Mesendoderm (in vitro differentiated cells): ENCODE results near the gene ECE1.

Experiments
- DNase-seq: peaks from one replicate; pipeline ENCODE4 v3.0.0; 2013
- H2AK5ac ChIP-seq: 2 replicates; pipeline ENCODE4 v1.6.1; 2013; ENCODE audit warnings: low read length, inconsistent platforms
- H2BK120ac ChIP-seq: 2 replicates; pipeline ENCODE4 v1.6.1; 2013; ENCODE audit warnings: low read depth, mild to moderate bottlenecking, low read length, moderate library complexity, mixed read lengths
- H2BK15ac ChIP-seq: replicated peaks from 2 replicates; pipeline ENCODE4 v1.6.1; 2013; ENCODE audit warnings: low read depth, mild to moderate bottlenecking, moderate library complexity
- H2BK5ac ChIP-seq: 2 replicates; pipeline ENCODE4 v1.6.1; 2013; ENCODE audit warnings: low read length, inconsistent platforms
- H3K18ac ChIP-seq: 2 replicates; pipeline ENCODE4 v1.6.1; 2013; ENCODE audit warnings: mild to moderate bottlenecking, low read length, mixed read lengths
- H3K23ac ChIP-seq: one replicate; pipeline ENCODE4 v1.6.1; 2013; ENCODE audit warnings: low read length
- H3K27ac ChIP-seq: 2 replicates; pipeline ENCODE4 v1.5.1; 2013; ENCODE audit warnings: low read depth, mild to moderate bottlenecking, inconsistent platforms, low read length, moderate library complexity
- H3K27me3 ChIP-seq: 2 replicates; pipeline ENCODE4 v1.6.1; 2013; ENCODE audit warnings: low read length, control low read depth, mild to moderate bottlenecking, inconsistent platforms; ENCODE audit not compliant: insufficient read depth, poor library complexity
- H3K36me3 ChIP-seq: 2 replicates; pipeline ENCODE4 v1.6.1; 2013; ENCODE audit warnings: low read length, inconsistent platforms; ENCODE audit not compliant: control insufficient read depth, insufficient read depth
- H3K4ac ChIP-seq: one replicate; pipeline ENCODE4 v1.6.1; 2013; ENCODE audit warnings: low read depth, mild to moderate bottlenecking, low read length, moderate library complexity
- H3K4me1 ChIP-seq: 2 replicates; pipeline ENCODE4 v1.6.1; 2013; ENCODE audit warnings: low read depth, low read length, inconsistent platforms; ENCODE audit not compliant: control insufficient read depth
- H3K4me2 ChIP-seq: 2 replicates; pipeline ENCODE4 v1.6.1; 2013; ENCODE audit warnings: low read length
- H3K4me3 ChIP-seq: 2 replicates; pipeline ENCODE4 v1.5.1; 2013; ENCODE audit warnings: mild to moderate bottlenecking, low read length
- H3K56ac ChIP-seq: one replicate; pipeline ENCODE4 v1.6.1; 2013; ENCODE audit warnings: low read length
- H3K79me1 ChIP-seq: 2 replicates; pipeline ENCODE4 v1.6.1; 2013; ENCODE audit warnings: low read length, inconsistent platforms
- H3K79me2 ChIP-seq: 2 replicates; pipeline ENCODE4 v1.6.1; 2013; ENCODE audit warnings: mild to moderate bottlenecking, low read length; ENCODE audit not compliant: control insufficient read depth, insufficient read depth
- H3K9ac ChIP-seq: 2 replicates; pipeline ENCODE4 v1.6.1; 2013; ENCODE audit warnings: low read length, inconsistent platforms
- H4K5ac ChIP-seq: one replicate; pipeline ENCODE4 v1.6.1; 2013; ENCODE audit warnings: low read length
- H4K8ac ChIP-seq: one replicate; pipeline ENCODE4 v1.6.1; 2013; ENCODE audit warnings: low read depth, mild to moderate bottlenecking, control low read depth, low read length, moderate library complexity
- WGBS: extraction: QIAGEN DNeasy Blood & Tissue Kit; methylation state at CpG from one replicate; pipeline ENCODE4 v1.1.7; 2013; ENCODE audit warnings: low lambda C conversion rate, missing lambda C conversion rate; ENCODE audit not compliant: insufficient coverage; ENCODE audit errors: extremely low coverage; 5-methylcytosine and 5-hydroxymethylcytosine counted together

The ECE1 gene

GRCh38 chr1:21256776-21257175 is 33.5 kb downstream of the ECE1 start:
- no peak overlapping the region for H3K9ac ChIP-seq
- H3K4me3 ChIP-seq = no peak overlapping the region
- no peak overlapping the region for H3K23ac ChIP-seq
- no peak overlapping the region for H2BK5ac ChIP-seq
- H3K56ac ChIP-seq = no peak overlapping the region
- H2BK120ac ChIP-seq = no peak overlapping the region
- no peaks in the 10 kb centered on the region for H3K27me3 ChIP-seq
- H3K27ac ChIP-seq = no peak overlapping the region
- H2BK15ac ChIP-seq = no peak overlapping the region
- DNase-seq = no peak
- no peak overlapping the region for H3K4me2 ChIP-seq
- H3K36me3 ChIP-seq = peaks cover 2% of the 10 kb centered on the region
- no peak overlapping the region for H3K4ac ChIP-seq
- H3K18ac ChIP-seq = no peak overlapping the region
- H4K5ac ChIP-seq = no peak overlapping the region
- H3K79me2 ChIP-seq = no peaks in the 10 kb centered on the region
- H2AK5ac ChIP-seq = no peak overlapping the region
- no peak overlapping the region for H4K8ac ChIP-seq
- no CpG with 5 or more reads among the region's 13 CpGs for WGBS
- no peaks in the 10 kb centered on the region for H3K79me1 ChIP-seq
- H3K4me1 ChIP-seq = peaks cover 2% of the 10 kb centered on the region

- no peak overlapping the region for H2AK5ac ChIP-seq
- H3K4ac ChIP-seq = no peak overlapping the region
- no peak overlapping the region for H3K4me2 ChIP-seq
- H3K56ac ChIP-seq = no peak overlapping the region
- peaks cover 2% of the 10 kb centered on the region for H3K36me3 ChIP-seq
- no peak overlapping the region for H4K8ac ChIP-seq
- no peak overlapping the region for H2BK120ac ChIP-seq
- H3K23ac ChIP-seq = no peak overlapping the region
- H4K5ac ChIP-seq = no peak overlapping the region
- H3K18ac ChIP-seq = no peak overlapping the region
- H2BK5ac ChIP-seq = no peak overlapping the region
- no peaks in the 10 kb centered on the region for H3K4me1 ChIP-seq
- H3K4me3 ChIP-seq = no peak overlapping the region
- no peaks in the 10 kb centered on the region for H3K79me2 ChIP-seq
- H3K27ac ChIP-seq = no peak overlapping the region
- no CpG with 5 or more reads among the region's 14 CpGs for WGBS
- no peaks in the 10 kb centered on the region for H3K79me1 ChIP-seq
- no peak overlapping the region for H2BK15ac ChIP-seq
- no peak for DNase-seq
- H3K27me3 ChIP-seq = no peaks in the 10 kb centered on the region
- no peak overlapping the region for H3K9ac ChIP-seq
These were observed 34.3 kb downstream of the ECE1 start for GRCh38 chr1:21255943-21256320.

- no peak overlapping the region for H3K56ac ChIP-seq
- no peak overlapping the region for H4K8ac ChIP-seq
- no peak overlapping the region for H2AK5ac ChIP-seq
- no peaks in the 10 kb centered on the region for H3K79me1 ChIP-seq
- no peaks in the 10 kb centered on the region for H3K4me1 ChIP-seq
- no peaks in the 10 kb centered on the region for H3K27me3 ChIP-seq
- DNase-seq = peak; percentile 93
- WGBS = no CpG with 5 or more reads among the region's 11 CpGs
- H3K23ac ChIP-seq = no peak overlapping the region
- no peak overlapping the region for H2BK5ac ChIP-seq
- no peak overlapping the region for H3K9ac ChIP-seq
- no peak overlapping the region for H3K18ac ChIP-seq
- no peak overlapping the region for H2BK120ac ChIP-seq
- H3K36me3 ChIP-seq = peaks cover 2% of the 10 kb centered on the region
- no peak overlapping the region for H3K27ac ChIP-seq
- H3K4ac ChIP-seq = no peak overlapping the region
- H4K5ac ChIP-seq = no peak overlapping the region
- no peaks in the 10 kb centered on the region for H3K79me2 ChIP-seq
- no peak overlapping the region for H3K4me2 ChIP-seq
- H2BK15ac ChIP-seq = no peak overlapping the region
- H3K4me3 ChIP-seq = no peak overlapping the region
These were observed 34.9 kb downstream of the ECE1 start for GRCh38 chr1:21255284-21255942.

- WGBS = no CpG with 5 or more reads among the region's 8 CpGs
These were observed 35.8 kb downstream of the ECE1 start for GRCh38 chr1:21254335-21254951.

DNA sequence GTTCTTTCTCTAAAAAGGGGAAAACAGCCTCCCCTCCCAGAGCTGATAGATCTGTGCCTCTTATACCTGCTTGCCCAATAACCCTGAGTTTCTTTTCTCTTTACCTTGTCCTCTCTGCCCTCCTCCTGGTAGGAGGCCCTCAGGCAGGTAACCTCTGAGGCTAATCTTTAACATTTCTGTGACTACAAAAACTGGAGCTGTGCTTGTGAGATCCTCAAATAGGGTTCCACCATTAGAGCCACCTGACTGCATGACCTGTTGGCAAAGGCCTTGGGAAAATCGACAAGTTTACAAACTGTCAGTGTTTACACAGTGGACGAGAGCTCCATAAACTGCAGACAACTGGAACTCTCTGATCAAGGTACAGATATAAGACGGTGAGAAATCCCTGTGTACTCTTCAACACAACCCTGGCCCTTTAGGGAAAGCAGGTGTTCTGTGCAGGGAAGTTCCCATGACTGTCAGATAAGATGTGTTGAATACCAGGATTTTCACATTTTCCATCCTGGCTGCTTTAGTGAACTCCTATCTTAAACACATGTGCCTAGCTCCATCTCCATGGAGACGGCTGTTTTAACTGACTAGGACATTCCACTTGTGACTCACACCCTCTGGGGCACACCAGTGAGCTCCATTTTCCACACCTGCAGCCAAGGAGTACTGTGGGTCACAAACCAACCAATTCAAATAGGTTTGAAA is 38.3 kb downstream of the ECE1 start:
- Histone ChIP-seq H3K27ac (no peak overlapping the region), H3K27me3 (no peaks in the 10 kb centered on the region), H3K4me2 (no peak overlapping the region), H3K23ac (no peak overlapping the region), H3K4me1 (no peaks in the 10 kb centered on the region), H3K9ac (no peak overlapping the region), H3K36me3 (no peaks in the 10 kb centered on the region), H4K8ac (no peak overlapping the region), H2BK15ac (no peak overlapping the region), H3K79me2 (no peaks in the 10 kb centered on the region), H2BK120ac (no peak overlapping the region), H3K18ac (no peak overlapping the region), H2BK5ac (no peak overlapping the region), H3K79me1 (no peaks in the 10 kb centered on the region), H3K4ac (no peak overlapping the region), H3K56ac (no peak overlapping the region), H4K5ac (no peak overlapping the region), H3K4me3 (no peak overlapping the region), H2AK5ac (no peak overlapping the region)
- DNase-seq = peak; percentile 67
- no CpG with 5 or more reads among the region's 4 CpGs for WGBS

More at GRCh38 chr1:21254335-21254951, 35.8 kb downstream of the ECE1 start:
- no peak overlapping the region for H2BK120ac ChIP-seq
- H3K4ac ChIP-seq = no peak overlapping the region
- H3K56ac ChIP-seq = no peak overlapping the region
- H2BK5ac ChIP-seq = no peak overlapping the region
- H3K79me2 ChIP-seq = no peaks in the 10 kb centered on the region
- H3K23ac ChIP-seq = no peak overlapping the region
- H3K27ac ChIP-seq = no peak overlapping the region
- no peak overlapping the region for H2AK5ac ChIP-seq
- no peaks in the 10 kb centered on the region for H3K36me3 ChIP-seq
- H4K5ac ChIP-seq = no peak overlapping the region
- H3K4me1 ChIP-seq = no peaks in the 10 kb centered on the region
- no peaks in the 10 kb centered on the region for H3K27me3 ChIP-seq
- no peak overlapping the region for H4K8ac ChIP-seq
- H3K18ac ChIP-seq = no peak overlapping the region
- H3K9ac ChIP-seq = no peak overlapping the region
- no peak overlapping the region for H3K4me3 ChIP-seq
- no peak for DNase-seq
- H3K79me1 ChIP-seq = no peaks in the 10 kb centered on the region
- no peak overlapping the region for H2BK15ac ChIP-seq
- no peak overlapping the region for H3K4me2 ChIP-seq
